H9 (cell line): Measurements from ENCODE around the gene PUM1. TPM values are rescaled to one million over a fixed set of nuclear protein-coding genes. Genes with fewer than 3 reads are reported as not detected.
"Not testable (repeated sequence)": the region's sequence is repeated elsewhere in the genome, so short reads cannot be mapped to it uniquely, and the experiment has no call there.

Experiments used
- DNase-seq: peaks from one replicate; pipeline ENCODE4 v3.0.0-alpha.2; 2017
- H2AFZ ChIP-seq: one replicate; pipeline ENCODE4 v1.6.1; 2013; ENCODE audit warnings: mild to moderate bottlenecking, low read length, control low read depth, moderate library complexity
- H2AK5ac ChIP-seq: 2 replicates; pipeline ENCODE4 v1.6.1; 2013; ENCODE audit warnings: low read length, control low read depth, mixed read lengths; ENCODE audit not compliant: insufficient read length
- H2BK120ac ChIP-seq: one replicate; pipeline ENCODE4 v1.6.1; 2013; ENCODE audit warnings: low read depth, mild to moderate bottlenecking, low read length, control low read depth, inconsistent platforms; ENCODE audit not compliant: poor library complexity, severe bottlenecking
- H2BK12ac ChIP-seq: 2 replicates; pipeline ENCODE4 v1.6.1; 2013; ENCODE audit warnings: low read length, control low read depth, mixed read lengths, low read depth; ENCODE audit not compliant: insufficient read length
- H2BK15ac ChIP-seq: 2 replicates; pipeline ENCODE4 v1.6.1; 2013; ENCODE audit warnings: low read depth, low read length, control low read depth
- H2BK20ac ChIP-seq: one replicate; pipeline ENCODE4 v1.6.1; 2013; ENCODE audit warnings: low read depth, mild to moderate bottlenecking, low read length, control low read depth, inconsistent platforms; ENCODE audit not compliant: poor library complexity, severe bottlenecking
- H2BK5ac ChIP-seq: 2 replicates; pipeline ENCODE4 v1.6.1; 2013; ENCODE audit warnings: low read length, control low read depth, mixed read lengths; ENCODE audit not compliant: insufficient read length
- H3K14ac ChIP-seq: 2 replicates; pipeline ENCODE4 v1.6.1; 2013; ENCODE audit warnings: low read length, control low read depth; ENCODE audit not compliant: insufficient read depth
- H3K18ac ChIP-seq: 2 replicates; pipeline ENCODE4 v1.6.1; 2013; ENCODE audit warnings: low read depth, mild to moderate bottlenecking, mixed read lengths, low read length, control low read depth; ENCODE audit not compliant: insufficient read length
- H3K23ac ChIP-seq: 2 replicates; pipeline ENCODE4 v1.6.1; 2013; ENCODE audit warnings: low read length, control low read depth, mixed read lengths, low read depth; ENCODE audit not compliant: insufficient read length
- H3K23me2 ChIP-seq: 2 replicates; pipeline ENCODE4 v1.6.1; 2013; ENCODE audit warnings: low read depth, mild to moderate bottlenecking, mixed read lengths, low read length, control low read depth; ENCODE audit not compliant: insufficient read length, poor library complexity, severe bottlenecking
- H3K27ac ChIP-seq: 2 replicates; pipeline ENCODE4 v1.5.1; 2013; ENCODE audit warnings: low read length, control low read depth, mixed read lengths, low read depth; ENCODE audit not compliant: insufficient read length
- H3K27me3 ChIP-seq: 2 replicates; pipeline ENCODE4 v1.6.1; 2013; ENCODE audit warnings: low read length, control low read depth, inconsistent platforms; ENCODE audit not compliant: insufficient read depth
- H3K4ac ChIP-seq: 2 replicates; pipeline ENCODE4 v1.6.1; 2013; ENCODE audit warnings: low read depth, mild to moderate bottlenecking, control low read depth, inconsistent platforms, low read length, moderate library complexity
- H3K4me1 ChIP-seq: 2 replicates; pipeline ENCODE4 v1.6.1; 2013; ENCODE audit warnings: low read length, control low read depth, inconsistent platforms; ENCODE audit not compliant: insufficient read depth
- H3K4me2 ChIP-seq: 2 replicates; pipeline ENCODE4 v1.6.1; 2013; ENCODE audit warnings: low read length, control low read depth, mixed read lengths; ENCODE audit not compliant: insufficient read length, insufficient read depth
- H3K56ac ChIP-seq: 2 replicates; pipeline ENCODE4 v1.6.1; 2013; ENCODE audit warnings: low read depth, mild to moderate bottlenecking, mixed read lengths, low read length, control low read depth; ENCODE audit not compliant: insufficient read length
- H3K79me1 ChIP-seq: 2 replicates; pipeline ENCODE4 v1.6.1; 2013; ENCODE audit warnings: low read depth, mild to moderate bottlenecking, moderate library complexity, low read length, control low read depth, inconsistent platforms; ENCODE audit not compliant: insufficient read depth, poor library complexity, severe bottlenecking
- H3K79me2 ChIP-seq: 2 replicates; pipeline ENCODE4 v1.6.1; 2013; ENCODE audit warnings: low read length, control low read depth, inconsistent platforms; ENCODE audit not compliant: insufficient read depth
- H3K9ac ChIP-seq: 2 replicates; pipeline ENCODE4 v1.6.1; 2013; ENCODE audit warnings: low read length, control low read depth, mixed read lengths; ENCODE audit not compliant: insufficient read length; ENCODE audit errors: extremely low read depth
- H3K9me3 ChIP-seq: one replicate; pipeline ENCODE4 v1.6.1; 2013; ENCODE audit warnings: low read depth, low read length, inconsistent platforms; ENCODE audit not compliant: control insufficient read depth
- H3T11ph ChIP-seq: one replicate; pipeline ENCODE4 v1.6.1; 2013; ENCODE audit warnings: mild to moderate bottlenecking, low read length, control low read depth, inconsistent platforms
- H4K20me1 ChIP-seq: one replicate; pipeline ENCODE4 v1.6.1; 2013; ENCODE audit not compliant: control insufficient read depth, insufficient read length, insufficient read depth
- H4K5ac ChIP-seq: 2 replicates; pipeline ENCODE4 v1.6.1; 2013; ENCODE audit warnings: low read depth, mild to moderate bottlenecking, mixed read lengths, low read length, control low read depth; ENCODE audit not compliant: insufficient read length
- H4K8ac ChIP-seq: replicated peaks from 2 replicates; pipeline ENCODE4 v1.6.1; 2013; ENCODE audit warnings: low read length, control low read depth, mixed read lengths, low read depth; ENCODE audit not compliant: insufficient read length
- H4K91ac ChIP-seq: 2 replicates; pipeline ENCODE4 v1.6.1; 2013; ENCODE audit warnings: low read depth, mild to moderate bottlenecking, moderate library complexity, mixed read lengths, low read length, control low read depth; ENCODE audit not compliant: insufficient read length
- H3K27ac Mint-ChIP-seq, 3 experiments: 2 replicates in 2 of 3; 3 replicates in 1 of 3; pipeline ENCODE4 v1.8.0; 2020 to 2021; ENCODE audit warnings: mixed read lengths in 3 of 3, mild to moderate bottlenecking in 1 of 3, moderate library complexity in 1 of 3
- H3K27me3 Mint-ChIP-seq: 2 replicates; pipeline ENCODE4 v1.8.0; 2021; ENCODE audit warnings: low read depth, mild to moderate bottlenecking, moderate library complexity, mixed read lengths
- H3K36me3 Mint-ChIP-seq, 3 experiments: 2 replicates in 2 of 3; 3 replicates in 1 of 3; pipeline ENCODE4 v1.8.0; 2020 to 2021; ENCODE audit warnings: low read depth in 3 of 3, mixed read lengths in 3 of 3; ENCODE audit not compliant: insufficient read depth in 1 of 3
- H3K4me1 Mint-ChIP-seq, 2 experiments: 2 replicates each; pipeline ENCODE4 v1.8.0; 2020; ENCODE audit warnings: mixed read lengths in 2 of 2
- H3K4me3 Mint-ChIP-seq, 2 experiments: 2 replicates in 1 of 2; 3 replicates in 1 of 2; pipeline ENCODE4 v1.8.0; 2020 to 2021; ENCODE audit warnings: mild to moderate bottlenecking in 2 of 2, mixed read lengths in 2 of 2, moderate library complexity in 1 of 2
- H3K9me3 Mint-ChIP-seq, 2 experiments: 2 replicates in 1 of 2; 3 replicates in 1 of 2; pipeline ENCODE4 v1.8.0; 2020; ENCODE audit warnings: mild to moderate bottlenecking in 2 of 2, mixed read lengths in 2 of 2, moderate library complexity in 1 of 2
- WGBS: extraction: QIAGEN DNeasy Blood & Tissue Kit; methylation state at CpG from one replicate; pipeline ENCODE4 v1.1.7; 2013; ENCODE audit warnings: missing lambda C conversion rate, low lambda C conversion rate, mixed read lengths; ENCODE audit not compliant: insufficient read length; ENCODE audit errors: extremely low coverage; 5-methylcytosine and 5-hydroxymethylcytosine counted together
- total RNA-seq: library from RNA; stranded (reverse); gene quantifications from 2 replicates; pipeline ENCODE4 v1.2.1, GENCODE V29; 2021

Gene PUM1
- total RNA-seq, 1 experiment from 2014 or later = 164 TPM

DNA sequence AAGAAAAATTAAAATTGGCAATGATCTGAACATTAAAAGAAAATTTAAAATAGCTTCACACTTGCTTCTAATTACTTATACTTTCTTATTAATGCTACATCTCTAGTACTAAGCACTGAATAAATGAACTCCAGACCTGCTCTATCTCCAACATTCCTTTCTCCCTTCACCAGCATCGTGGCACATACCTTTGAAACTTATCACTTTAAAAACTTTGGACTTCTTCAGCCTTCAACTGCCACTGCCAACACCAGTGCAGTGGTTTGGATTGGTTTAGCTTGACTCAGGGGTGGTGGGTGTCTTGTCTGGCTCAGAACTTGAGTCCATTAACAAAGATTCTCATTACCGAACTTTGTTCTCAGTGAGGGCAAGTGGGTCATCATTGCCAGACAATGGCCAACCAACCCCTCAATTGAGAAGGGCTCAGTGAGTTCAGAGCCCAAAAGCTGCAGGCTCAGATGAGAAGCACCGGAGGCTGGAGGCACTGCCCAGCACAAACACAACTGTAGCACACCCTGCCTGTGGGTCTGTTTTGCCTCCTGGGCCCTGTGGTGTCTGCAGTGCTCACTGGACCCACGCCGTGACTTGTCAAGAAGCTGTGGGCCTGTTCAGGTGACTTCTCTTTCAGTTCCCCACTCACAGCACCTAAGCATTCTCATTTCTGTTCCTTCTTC, 116.6 kb downstream of the PUM1 start:
- peaks cover 56 to 90% (median 89%) of the 10 kb centered on the region in 3 experiments; a peak in 6 of 7 replicates for H3K36me3 Mint-ChIP-seq
- H3K9me3 ChIP-seq, H3K4ac ChIP-seq, H2BK20ac ChIP-seq, H3K23ac ChIP-seq, DNase-seq, H3K23me2 ChIP-seq, H2BK120ac ChIP-seq, H2BK12ac ChIP-seq, H3K27me3 Mint-ChIP-seq, H3T11ph ChIP-seq, H2AK5ac ChIP-seq, H4K91ac ChIP-seq, H3K27ac Mint-ChIP-seq, H2BK5ac ChIP-seq, H2AFZ ChIP-seq, H3K4me2 ChIP-seq, H4K8ac ChIP-seq, H3K79me2 ChIP-seq, H3K27ac ChIP-seq, H3K9me3 Mint-ChIP-seq, H3K14ac ChIP-seq, H4K5ac ChIP-seq, H3K9ac ChIP-seq, H2BK15ac ChIP-seq, H3K4me1 ChIP-seq, H3K27me3 ChIP-seq, H4K20me1 ChIP-seq, H3K56ac ChIP-seq, H3K4me1 Mint-ChIP-seq, H3K4me3 Mint-ChIP-seq, H3K18ac ChIP-seq: not testable (repeated sequence)
- no CpG with 5 or more reads among the region's 5 CpGs for WGBS
- peaks cover 11% of the 10 kb centered on the region for H3K79me1 ChIP-seq
